Measurements from ENCODE around the gene BRD4. TPM values are rescaled to one million over a fixed set of nuclear protein-coding genes. Genes with fewer than 3 reads are reported as not detected.
A peak's percentile ranks its signal among the peaks of the same experiment; 100 is the strongest.

The BRD4 gene
- total RNA-seq, 2 experiments from 2014 or later, result 33.6 to 143 TPM

- Histone ChIP-seq H3K4me3 (ENCODE audit: low read depth, low read length, poor library complexity, severe bottlenecking) (peak overlapping the region; percentile 17), H3K36me3 (ENCODE audit: insufficient read depth, low read length) (peaks cover 23% of the 10 kb centered on the region), H3K4me1 (ENCODE audit: insufficient read depth, low read length, poor library complexity, severe bottlenecking) (peaks cover 91% of the 10 kb centered on the region), H3K9me3 (ENCODE audit: low read length) (no peaks in the 10 kb centered on the region), H4K20me1 (ENCODE audit: insufficient read depth, low read length) (peaks cover 60% of the 10 kb centered on the region), H2AFZ (ENCODE audit: low read length) (no peak overlapping the region), H3K27ac (ENCODE audit: low read depth, low read length, poor library complexity, severe bottlenecking) (peak overlapping the region; percentile 33), H3K4me2 (ENCODE audit: low read length) (peak overlapping the region; percentile 96), H3K9me2 (ENCODE audit: insufficient read depth, low read length) (no peaks in the 10 kb centered on the region), H3K79me2 (ENCODE audit: insufficient read depth, low read depth, low read length) (peaks cover 100% of the 10 kb centered on the region)
- TF ChIP-seq EZH2phosphoT487 (IDR thresholded peaks at IDR 0.05; ENCODE audit: borderline replicate concordance, low read depth, low read length) (no peak), CTCF (conservative IDR thresholded peaks at IDR 0.05; ENCODE audit: low read length) (no peak)
- CTCF ChIA-PET (ENCODE audit: unreplicated experiment), result no interaction called here
- no peak for DNase-seq (ENCODE audit: low spot score)
- BruUV-seq (replicated peaks), result no TSS peak
- intact Hi-C loops (cut with micrococcal nuclease; ENCODE audit: unreplicated experiment), result loop anchor here (2.0 kb wide), 1 partner anchor 41 kb away; the partner anchor contains the start of gene BRD4
- POLR2A ChIA-PET, result interaction anchor here (1.0 to 2.2 kb wide), 3 partner anchors 10 to 88 kb away, joined by 3 to 15 read pairs (median 3); partner anchors contain the start of gene AKAP8
These were observed 40.8 kb downstream of the BRD4 start for GRCh38 chr19:15291548-15292021.

GRCh38 chr19:15291089-15291488, 41.2 kb downstream of the BRD4 start:
- H3K79me2 ChIP-seq (ENCODE audit: insufficient read depth, low read depth, low read length), result peaks cover 100% of the 10 kb centered on the region
- POLR2A ChIA-PET, result interaction anchor here (1.0 to 2.2 kb wide), 3 partner anchors 11 to 89 kb away, joined by 3 to 15 read pairs (median 3); partner anchors contain the start of gene AKAP8
- intact Hi-C loops (cut with micrococcal nuclease; ENCODE audit: unreplicated experiment), result no loop called here
- peak overlapping the region; percentile 33 for H3K27ac ChIP-seq (ENCODE audit: low read depth, low read length, poor library complexity, severe bottlenecking)
- no peak overlapping the region for H2AFZ ChIP-seq (ENCODE audit: low read length)
- H3K4me2 ChIP-seq (ENCODE audit: low read length), result peak overlapping the region; percentile 96
- no peak for DNase-seq (ENCODE audit: low spot score)
- peaks cover 18% of the 10 kb centered on the region for H3K36me3 ChIP-seq (ENCODE audit: insufficient read depth, low read length)
- no peaks in the 10 kb centered on the region for H3K9me3 ChIP-seq (ENCODE audit: low read length)
- H4K20me1 ChIP-seq (ENCODE audit: insufficient read depth, low read length), result peaks cover 59% of the 10 kb centered on the region
- no TSS peak for BruUV-seq (replicated peaks)
- TF ChIP-seq CTCF (conservative IDR thresholded peaks at IDR 0.05; ENCODE audit: low read length) (no peak), EZH2phosphoT487 (IDR thresholded peaks at IDR 0.05; ENCODE audit: borderline replicate concordance, low read depth, low read length) (no peak)
- H3K4me3 ChIP-seq (ENCODE audit: low read depth, low read length, poor library complexity, severe bottlenecking), result peak overlapping the region; percentile 12
- peaks cover 93% of the 10 kb centered on the region for H3K4me1 ChIP-seq (ENCODE audit: insufficient read depth, low read length, poor library complexity, severe bottlenecking)
- CTCF ChIA-PET (ENCODE audit: unreplicated experiment), result no interaction called here
- H3K9me2 ChIP-seq (ENCODE audit: insufficient read depth, low read length), result no peaks in the 10 kb centered on the region

GRCh38 chr19:15290166-15290565, 42.2 kb downstream of the BRD4 start:
- Histone ChIP-seq H3K9me2 (ENCODE audit: insufficient read depth, low read length) (no peaks in the 10 kb centered on the region), H3K27ac (ENCODE audit: low read depth, low read length, poor library complexity, severe bottlenecking) (peak overlapping the region; percentile 33), H3K79me2 (ENCODE audit: insufficient read depth, low read depth, low read length) (peaks cover 100% of the 10 kb centered on the region), H3K4me3 (ENCODE audit: low read depth, low read length, poor library complexity, severe bottlenecking) (no peak overlapping the region), H3K9me3 (ENCODE audit: low read length) (no peaks in the 10 kb centered on the region), H2AFZ (ENCODE audit: low read length) (no peak overlapping the region), H4K20me1 (ENCODE audit: insufficient read depth, low read length) (peaks cover 63% of the 10 kb centered on the region), H3K4me2 (ENCODE audit: low read length) (peak overlapping the region; percentile 96), H3K4me1 (ENCODE audit: insufficient read depth, low read length, poor library complexity, severe bottlenecking) (peaks cover 100% of the 10 kb centered on the region), H3K36me3 (ENCODE audit: insufficient read depth, low read length) (peaks cover 11% of the 10 kb centered on the region; the same call in 1 of the 2 replicates)
- TF ChIP-seq EZH2phosphoT487 (IDR thresholded peaks at IDR 0.05; ENCODE audit: borderline replicate concordance, low read depth, low read length) (no peak), CTCF (conservative IDR thresholded peaks at IDR 0.05; ENCODE audit: low read length) (no peak)
- intact Hi-C loops (cut with micrococcal nuclease; ENCODE audit: unreplicated experiment), result no loop called here
- ChIA-PET CTCF (ENCODE audit: unreplicated experiment) (no interaction called here), POLR2A (interaction anchor here (1.2 kb wide), 1 partner anchor 12 kb away, joined by 4 read pairs; no protein-coding TSS in a partner anchor)
- BruUV-seq (replicated peaks), result no TSS peak
- DNase-seq (ENCODE audit: low spot score), result no peak

Measured in OCI-LY7 (cell line).